NCI-H146 treated with DMSO at 0.1 percent for 48 hours (cell line): ENCODE measurements around the gene ZNF664.
"Not testable (repeated sequence)": the region's sequence is repeated elsewhere in the genome, so short reads cannot be mapped to it uniquely, and the experiment has no call there.

Experiments used
- DNase-seq: peaks from one replicate; lab custom pipeline; 2025; ENCODE audit not compliant: unreplicated experiment; lab: John Stamatoyannopoulos, UW

Gene ZNF664

DNA sequence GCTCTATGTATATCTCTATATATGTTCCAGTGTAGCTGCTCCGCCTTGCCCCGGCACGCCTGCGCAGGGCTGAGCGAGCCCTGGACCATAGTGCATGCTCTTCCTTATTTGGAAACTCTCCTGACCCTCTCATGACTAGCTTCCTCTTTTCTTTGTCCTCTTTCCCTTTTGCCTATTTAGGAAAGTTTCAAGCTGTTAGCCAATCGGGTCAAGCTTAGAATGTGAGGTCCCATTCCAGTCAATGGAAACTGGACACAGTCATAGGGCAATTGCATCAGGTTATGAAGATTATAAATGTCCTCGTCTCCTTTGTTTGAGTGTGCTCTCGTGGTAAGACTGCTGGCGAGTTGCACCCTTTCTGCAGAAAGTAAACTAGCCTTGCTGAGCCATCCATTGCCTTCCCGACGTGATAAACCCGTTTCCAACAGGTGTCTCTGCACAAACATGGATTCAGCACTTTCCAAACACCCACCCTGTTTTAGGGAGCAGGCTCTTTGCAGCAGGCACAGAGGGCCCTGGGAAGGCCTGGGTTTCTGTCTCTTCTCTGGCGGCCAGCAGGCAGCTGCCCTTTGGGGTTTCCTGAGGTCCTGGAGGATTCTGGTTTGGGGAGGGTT, 31.3 kb upstream of the ZNF664 start:
- DNase-seq = no peak

DNA sequence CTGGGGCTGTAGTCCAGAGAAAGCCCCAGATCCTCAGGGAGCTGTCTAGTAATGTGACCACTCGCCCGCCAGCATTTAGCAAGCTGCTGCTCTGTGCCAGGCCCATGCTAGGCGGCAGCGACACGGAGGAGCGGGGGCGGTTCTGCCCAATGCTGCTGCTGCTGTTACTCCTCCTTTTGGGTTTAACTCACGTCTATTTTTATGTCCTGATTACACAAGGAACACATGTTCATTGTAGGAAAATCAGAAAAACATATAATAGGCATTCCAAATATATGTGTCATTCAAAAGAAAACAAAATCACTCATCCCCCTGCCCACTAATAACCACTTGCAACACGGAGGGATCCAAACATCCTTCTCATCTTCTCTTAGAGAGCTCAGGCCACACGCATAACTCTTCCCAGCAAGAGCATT, 30.8 kb upstream of the ZNF664 start:
- no peak for DNase-seq

DNA sequence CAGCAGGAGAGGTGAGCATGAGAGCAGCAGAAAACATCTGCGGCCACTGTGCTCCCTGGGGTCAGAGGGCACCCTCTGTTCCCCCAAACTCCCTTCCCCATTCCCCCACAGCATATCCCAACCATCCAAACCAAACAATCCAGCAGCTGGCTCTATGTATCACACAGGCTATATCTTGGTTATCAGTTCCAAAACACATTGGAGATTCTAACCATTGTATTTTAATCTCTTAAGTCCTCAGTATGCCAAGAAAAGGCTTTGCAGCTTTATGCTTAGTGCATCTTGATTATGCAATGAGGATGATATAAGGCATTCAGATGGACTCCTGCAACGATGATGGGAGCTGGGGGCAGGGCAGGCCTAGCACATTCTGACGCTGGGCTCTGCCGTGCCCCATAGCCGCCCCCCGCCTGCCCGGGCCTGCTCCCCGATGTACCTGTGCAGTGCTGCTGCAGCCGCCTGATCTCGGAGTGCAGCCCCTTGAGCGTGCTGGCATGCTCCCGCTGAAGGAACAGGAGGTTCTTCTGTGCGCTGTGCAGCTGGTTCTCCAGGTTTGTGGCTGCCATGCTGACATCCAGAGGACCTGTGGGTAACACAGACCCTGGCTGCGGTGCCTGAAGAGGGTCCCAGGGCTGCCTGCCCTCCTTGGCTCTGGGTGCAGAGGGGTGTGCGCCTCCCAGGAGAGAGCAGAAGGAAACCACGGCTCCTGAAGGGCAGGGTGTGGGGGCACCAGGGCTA, 29.9 kb upstream of the ZNF664 start:
- DNase-seq = no peak

DNA sequence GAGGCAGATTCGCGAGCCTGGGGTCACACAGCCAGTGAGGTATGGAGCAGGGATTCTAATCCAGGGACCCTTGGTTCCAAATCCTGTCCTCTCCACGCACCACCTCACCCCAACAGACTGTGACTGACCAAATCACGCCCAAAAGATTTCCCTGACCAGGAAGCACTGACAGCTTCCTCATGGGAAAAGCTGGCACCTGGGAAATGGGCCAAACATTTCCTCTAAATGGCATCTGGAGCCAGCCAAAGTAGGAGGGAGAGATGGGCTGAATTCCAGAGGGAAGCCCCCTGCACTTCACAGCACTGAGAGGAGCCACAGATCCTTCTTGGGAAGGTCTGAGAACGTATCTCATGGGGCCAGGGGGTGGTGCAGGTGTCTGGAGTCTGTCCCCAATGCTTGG, 29.2 kb upstream of the ZNF664 start:
- DNase-seq = no peak

DNA sequence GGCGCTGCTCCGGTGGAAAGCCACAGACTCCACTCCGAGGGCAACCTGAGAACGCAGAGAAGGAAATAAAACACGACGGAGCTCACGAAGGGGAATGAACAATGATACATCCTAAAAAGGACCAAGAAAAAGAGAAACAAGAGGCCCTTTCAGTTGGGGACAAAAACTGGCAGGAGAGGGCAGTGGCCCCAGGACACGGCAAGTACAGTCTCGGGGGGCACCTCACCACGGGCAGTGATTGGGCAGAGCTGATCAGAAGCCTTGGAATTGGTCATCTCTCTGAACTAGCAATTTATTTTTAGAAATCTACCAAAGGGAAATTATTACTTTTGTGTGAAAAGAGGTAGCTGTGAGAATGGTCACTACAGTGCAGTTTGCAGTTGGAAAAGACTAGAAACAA, 28.3 kb upstream of the ZNF664 start:
- DNase-seq = no peak

DNA sequence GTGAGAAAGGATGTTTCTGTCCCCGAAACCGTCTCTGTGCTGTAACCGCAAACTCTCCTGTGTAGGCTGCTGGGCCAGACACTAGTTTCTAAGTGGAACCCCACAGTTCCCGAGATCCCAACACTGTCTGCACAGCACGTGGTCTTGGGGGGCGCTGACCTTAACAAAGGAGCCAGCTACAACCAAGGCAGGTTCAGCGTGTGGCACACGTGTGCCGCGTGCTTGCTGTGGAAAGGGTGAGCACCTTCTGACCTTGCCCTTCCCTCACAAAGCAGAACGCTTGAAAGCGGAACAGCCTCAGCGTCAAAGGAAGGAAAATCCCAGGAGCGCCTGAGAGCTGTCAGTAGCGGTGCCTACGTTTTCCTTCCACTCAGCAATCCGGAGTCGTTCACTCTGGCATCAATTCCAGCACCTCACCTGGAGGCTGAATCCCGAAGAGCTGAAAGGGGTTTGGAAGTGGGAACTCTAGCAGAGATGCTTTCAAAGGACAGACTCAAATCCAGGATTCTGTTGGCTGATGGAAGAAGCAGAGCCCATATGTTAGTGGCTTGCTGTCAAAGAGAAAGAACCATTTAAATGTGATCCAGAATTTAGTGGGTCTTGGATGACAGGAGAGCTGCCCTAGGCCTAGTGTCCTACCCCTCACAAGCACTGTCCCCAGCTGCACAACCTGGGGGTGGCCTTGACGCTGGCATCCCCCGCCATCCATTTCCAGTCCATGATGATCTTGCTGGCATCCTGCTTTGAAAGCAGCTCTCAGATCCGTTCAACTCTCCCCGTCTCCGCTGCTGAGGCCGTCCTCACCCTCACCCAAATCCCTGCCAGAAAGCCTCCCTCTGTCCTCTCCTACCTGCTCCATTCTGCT, 27.5 kb upstream of the ZNF664 start:
- no peak for DNase-seq

DNA sequence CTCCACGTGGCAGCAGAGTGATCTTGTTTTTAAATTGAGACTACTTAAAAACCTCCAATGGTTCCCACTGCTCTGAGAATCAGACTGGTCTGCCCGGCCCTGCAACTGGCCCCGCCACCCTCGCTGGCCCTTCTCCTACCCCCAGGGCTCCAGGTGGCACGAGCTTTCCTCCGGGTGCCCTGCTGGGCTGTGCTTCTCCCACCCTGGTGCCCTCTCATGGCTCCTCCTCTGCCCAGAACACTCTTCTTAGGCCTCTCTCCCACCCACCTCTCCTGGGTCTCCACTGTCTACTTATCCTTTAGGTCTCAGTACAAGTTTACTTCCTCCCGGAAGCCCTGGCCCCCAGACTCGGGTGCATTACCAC, 26.9 kb upstream of the ZNF664 start:
- DNase-seq = no peak

DNA sequence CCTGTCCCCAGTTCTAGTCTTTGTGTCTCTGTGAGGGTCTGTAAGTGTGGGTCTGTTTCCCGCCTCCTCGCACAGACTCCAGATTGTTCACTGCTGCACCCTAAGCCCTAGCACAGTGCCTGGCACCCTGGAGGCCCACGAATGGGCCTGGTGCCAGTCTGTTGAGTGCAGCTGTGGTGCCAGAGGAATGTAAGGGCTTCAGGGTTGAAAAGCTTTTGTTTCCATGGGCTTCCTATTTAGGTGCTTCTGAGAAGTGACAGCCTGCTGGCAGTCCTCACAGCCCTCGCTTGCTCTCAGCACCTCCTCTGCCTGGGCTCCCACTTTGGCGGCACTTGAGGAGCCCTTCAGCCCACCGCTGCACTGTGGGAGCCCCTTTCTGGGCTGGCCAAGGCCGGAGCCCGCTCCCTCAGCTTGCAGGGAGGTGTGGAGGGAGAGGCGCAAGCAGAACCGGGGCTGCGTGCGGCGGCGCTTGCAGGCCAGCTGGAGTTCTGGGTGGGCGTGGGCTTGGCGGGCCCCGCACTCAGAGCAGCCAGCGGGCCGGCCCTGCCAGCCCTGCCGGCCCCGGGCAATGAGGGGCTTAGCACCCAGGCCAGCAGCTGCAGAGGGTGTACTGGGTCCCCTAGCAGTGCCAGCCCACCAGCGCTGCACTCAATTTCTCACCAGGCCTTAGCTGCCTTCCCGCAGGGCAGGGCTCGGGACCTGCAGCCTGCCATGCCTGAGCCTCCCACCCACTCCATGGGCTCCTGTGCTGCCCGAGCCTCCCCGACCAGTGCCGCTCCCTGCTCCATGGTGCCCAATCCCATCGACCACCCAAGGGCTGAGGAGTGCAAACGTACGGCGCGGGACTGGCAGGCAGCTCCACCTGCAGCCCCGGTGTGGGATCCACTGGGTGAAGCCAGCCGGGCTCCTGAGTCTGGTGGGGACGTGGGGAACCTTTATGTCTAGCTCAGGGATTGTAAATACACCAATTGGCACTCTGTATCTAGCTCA, 26.2 kb upstream of the ZNF664 start:
- DNase-seq = not testable (repeated sequence)

DNA sequence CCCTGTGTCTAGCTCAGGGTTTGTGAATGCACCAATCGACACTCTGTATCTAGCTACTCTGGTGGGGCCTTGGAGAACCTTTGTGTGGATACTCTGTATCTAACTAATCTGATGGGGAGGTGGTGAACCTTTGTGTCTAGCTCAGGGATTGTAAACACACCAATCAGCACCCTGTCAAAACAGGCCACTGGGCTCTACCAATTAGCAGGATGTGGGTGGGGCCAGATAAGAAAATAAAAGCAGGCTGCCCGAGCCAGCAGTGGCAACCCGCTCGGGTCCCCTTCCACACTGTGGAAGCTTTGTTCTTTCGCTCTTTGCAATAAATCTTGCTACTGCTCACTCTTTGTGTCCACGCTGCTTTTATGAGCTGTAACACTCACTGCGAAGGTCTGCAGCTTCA, 25.5 kb upstream of the ZNF664 start:
- not testable (repeated sequence) for DNase-seq

DNA sequence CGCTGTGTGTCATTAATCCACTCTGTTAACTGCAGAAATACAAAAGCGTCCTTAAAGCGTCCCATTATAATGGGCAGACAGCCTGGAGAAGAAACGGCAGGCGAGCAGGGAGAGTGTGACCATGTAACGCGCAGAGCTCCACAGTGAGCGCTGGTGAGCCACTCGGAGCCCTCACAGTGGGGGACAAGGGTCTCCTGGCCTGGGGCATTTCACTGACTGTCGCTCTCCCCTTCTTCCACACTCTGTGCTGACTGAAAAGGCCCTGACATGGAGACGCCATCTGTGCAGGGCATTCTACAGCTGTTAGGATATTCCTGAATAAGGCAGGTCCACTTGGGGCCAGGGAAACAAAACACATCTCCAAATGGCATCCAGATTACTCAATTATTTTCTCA, 24.6 kb upstream of the ZNF664 start:
- DNase-seq = no peak

DNA sequence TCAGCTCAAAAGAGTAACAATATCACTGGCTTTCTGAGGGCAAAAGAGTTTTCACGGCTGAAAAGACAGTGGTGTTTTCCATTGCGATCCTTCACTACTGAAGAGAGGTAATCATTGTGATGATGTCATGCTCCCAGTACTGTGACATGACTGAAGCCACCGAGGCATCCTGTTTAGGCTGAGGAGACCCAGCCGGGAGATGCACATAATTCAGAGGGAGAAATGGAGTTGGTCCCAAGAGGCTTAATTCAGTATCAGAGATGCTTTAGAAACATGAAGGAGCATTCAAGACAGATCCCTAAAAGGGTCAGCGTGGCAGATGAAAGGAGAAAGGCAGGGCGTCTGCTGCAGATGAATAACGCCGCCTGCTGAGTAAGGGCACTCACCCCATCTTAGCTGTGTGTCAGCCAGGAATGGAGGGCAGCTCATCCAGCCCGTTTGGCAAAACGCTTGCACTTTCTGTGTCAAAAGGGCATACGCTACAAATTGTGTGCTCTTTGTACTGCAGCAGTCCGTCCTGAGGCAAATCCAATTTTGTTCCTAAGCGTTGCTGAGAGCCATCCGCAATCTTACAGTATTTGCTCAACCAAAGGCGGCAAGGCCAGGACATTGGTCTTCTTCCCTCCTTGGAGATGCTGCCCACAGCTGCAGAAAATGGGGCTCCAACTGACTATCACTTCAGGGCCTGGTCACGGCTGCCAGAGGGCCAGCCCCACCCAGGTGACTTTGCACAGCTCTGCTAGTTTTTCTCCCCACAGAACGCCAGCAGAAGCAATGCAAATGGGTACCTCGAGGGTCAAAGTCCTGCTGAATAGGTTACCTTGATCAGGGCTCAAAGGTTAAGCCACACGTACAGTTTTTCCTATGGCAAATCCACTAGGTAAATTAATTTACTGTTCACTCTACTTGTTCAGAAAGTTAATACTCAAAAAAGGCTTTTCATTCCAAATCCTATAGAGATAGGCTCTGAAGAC, 23.9 kb upstream of the ZNF664 start:
- DNase-seq = no peak

DNA sequence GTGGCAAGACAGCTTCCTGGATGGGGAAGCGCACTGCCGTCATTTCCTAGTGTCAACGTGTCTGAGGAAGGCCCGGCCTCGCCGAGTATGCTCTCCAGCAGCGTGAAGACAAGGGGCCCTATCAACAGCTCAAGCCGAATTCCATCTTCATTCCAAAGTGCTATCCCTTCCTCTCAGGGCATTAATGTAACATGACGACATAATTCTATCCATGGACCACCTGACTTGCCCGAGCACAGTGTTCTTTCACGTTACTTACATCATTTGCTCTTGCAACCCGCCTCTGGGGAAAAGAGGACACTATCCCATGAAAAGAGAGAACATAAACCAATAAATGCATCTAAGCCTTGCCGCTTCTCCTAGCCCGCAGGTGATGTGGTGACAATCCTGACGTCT, 23.2 kb upstream of the ZNF664 start:
- DNase-seq = no peak

DNA sequence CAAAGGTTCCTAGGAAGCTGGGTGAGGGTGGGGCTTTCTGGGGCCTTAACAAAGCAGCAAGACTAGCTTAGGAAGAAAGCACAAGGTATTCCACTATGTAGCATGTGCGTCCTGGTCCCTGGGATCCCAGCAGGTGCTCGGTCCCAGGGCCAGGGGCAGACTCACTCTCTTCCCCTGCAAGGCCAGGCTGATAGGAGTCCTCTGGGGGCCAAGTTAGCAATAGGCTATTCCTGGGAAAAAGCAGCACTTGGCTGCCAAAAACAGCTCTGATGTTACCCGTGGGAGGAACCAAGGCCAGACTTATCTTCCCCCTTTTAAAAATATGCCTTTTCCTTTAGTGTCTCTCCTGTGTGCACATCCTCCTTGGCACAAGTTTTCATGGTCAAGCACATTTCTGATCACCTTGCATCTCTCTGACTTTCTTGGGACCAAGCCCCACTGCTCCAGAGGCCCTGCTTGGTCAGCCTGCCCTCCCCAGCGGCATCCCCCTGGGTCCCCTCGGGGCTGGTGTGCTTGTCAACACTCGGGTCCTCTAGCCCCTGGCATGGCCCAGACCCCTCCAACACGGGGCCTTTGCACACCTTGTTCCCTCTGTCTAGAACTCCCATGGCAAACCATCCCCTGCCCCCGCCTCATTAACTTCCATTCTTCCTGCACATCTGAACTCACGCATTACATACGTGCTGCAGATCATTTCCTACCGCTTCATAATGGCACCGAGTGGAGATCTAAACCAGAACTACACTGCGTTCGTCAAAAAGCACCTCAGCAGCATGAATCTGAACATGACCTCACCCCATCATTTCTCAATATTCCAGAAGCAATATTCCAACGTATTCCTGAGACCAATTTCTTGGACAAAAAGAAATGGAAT, 22.3 kb upstream of the ZNF664 start:
- no peak for DNase-seq

DNA sequence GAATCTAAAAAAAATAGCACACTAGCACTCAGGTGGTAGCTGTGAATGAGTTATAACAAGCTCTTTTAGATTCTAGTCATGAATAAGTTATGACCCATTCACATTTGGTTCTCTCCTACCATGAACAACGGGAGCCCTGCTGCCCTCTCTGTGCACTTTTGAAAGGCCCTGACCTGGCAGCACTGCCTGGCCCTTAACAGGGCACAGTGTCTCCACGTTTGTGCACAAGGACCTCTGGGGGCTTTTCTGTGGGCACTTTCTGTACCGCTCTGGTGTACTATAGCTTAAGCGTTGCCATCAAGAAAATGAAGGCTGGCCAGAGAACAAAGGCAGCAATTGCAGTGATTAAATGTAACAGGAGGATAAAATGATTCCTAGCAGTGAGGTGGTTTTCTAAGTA, 21.5 kb upstream of the ZNF664 start:
- DNase-seq = no peak

DNA sequence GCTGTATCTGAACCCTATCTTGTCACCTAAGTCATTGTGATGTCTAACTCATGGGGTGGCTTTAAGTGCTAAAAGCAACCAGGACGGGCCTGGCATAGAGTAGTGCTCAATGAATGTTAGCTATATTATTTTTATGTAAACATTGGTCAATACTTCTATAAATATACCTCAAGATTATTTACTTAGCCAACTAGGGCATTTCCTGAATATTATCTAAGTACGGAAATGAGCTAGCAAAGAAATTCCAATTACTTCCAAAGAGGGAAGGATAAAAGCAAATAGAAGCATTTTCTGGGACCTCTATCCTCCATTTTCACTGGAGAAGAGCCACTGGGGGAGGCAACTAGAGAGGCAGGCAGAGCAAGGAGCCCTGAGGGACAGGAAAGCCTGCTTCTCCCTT, 21.0 kb upstream of the ZNF664 start:
- DNase-seq = no peak

DNA sequence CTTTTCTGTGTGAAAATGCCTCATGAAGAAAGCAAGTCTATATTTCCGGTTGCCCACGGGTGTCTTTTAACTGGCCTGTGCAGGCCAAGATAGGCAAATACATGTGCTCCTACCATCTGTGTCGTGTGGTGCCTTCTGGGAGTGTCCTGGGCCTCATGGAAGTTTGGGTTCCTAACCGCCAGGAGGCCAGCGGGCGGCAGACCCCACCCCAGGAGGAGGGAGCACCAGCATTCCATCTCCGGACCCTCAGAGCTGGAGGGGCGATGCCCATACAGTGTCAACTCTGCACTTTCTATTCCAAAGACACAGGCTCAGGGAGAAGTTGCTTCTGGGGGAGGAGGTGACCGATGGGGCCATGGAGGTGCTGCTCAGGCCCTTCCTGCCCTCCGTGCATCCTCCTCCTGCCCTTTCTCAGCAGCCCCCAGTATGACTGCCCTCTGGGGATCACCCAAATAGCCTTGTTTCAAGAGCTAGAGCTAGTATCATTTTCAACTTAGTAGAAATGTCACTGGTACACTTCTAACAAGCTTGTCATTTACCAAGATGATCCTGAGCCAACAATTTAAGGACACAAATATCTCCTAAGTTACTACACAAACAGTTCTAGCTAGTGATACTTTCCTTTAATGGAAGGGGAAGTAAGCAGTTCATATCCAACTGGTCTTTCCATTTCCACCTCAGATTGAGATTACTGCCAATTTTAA, 18.2 kb upstream of the ZNF664 start:
- no peak for DNase-seq

DNA sequence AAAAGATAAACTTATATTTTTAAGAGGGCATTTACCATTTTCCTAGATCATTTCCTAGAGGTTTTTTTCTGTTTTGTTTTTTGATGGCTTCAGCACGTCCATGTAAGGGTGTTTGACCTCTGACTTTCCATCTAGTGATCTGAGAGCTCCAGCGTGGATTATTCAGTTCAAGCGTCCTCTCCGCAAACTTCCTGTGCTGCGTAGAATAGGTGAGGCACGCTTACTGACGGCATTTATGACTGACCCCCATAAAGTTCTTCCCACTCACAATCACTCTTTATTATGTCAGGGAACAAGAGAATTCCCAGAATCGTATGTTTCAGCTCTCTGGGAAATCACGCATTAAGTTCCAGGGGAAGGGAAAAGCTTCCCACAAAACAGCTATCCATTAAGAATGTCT, 16.8 kb upstream of the ZNF664 start:
- no peak for DNase-seq

DNA sequence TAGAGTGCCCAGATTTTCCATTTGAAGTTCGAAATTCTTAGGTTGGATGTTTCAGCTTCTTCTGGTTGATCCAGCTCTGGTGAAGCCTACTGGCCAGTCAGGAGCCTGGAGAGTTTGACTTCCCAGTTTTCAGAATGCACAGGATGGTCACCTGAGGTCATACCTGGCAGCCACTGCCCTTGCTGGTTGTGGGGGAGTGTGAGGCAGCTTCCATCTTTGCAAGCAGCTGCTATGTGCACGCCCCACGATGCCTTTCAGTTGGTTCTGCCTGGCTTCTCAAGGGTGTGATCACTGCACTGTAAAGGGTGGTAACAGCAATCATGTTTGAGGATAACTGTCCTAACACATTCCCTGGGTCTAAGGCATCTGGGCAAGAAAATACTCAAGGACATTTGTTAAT, 15.8 kb upstream of the ZNF664 start:
- DNase-seq = no peak
